Neutrophil (primary cell): ENCODE results near the gene LIPG.

Experiments used
- H3K27ac ChIP-seq: fragments of 200-600 bp; sonication (generic); 2 replicates; pipeline ENCODE4 v1.5.1; 2016; ENCODE audit warnings: mild to moderate bottlenecking, moderate library complexity
- H3K27me3 ChIP-seq: fragments of 200-600 bp; sonication (generic); 2 replicates; pipeline ENCODE4 v1.6.0; 2016; ENCODE audit warnings: mild to moderate bottlenecking
- H3K36me3 ChIP-seq: fragments of 200-600 bp; sonication (generic); 2 replicates; pipeline ENCODE4 v1.5.1; 2017
- H3K4me1 ChIP-seq, 2 experiments: fragments of 200-600 bp in 1 of 2; sonication (generic) in 1 of 2; 1 replicate in 1 of 2; 2 replicates in 1 of 2; pipeline versions ENCODE4 v1.5.1 to v1.6.1; 2013 to 2016; ENCODE audit warnings: low read depth in 1 of 2, low read length in 1 of 2, mild to moderate bottlenecking in 1 of 2, moderate library complexity in 1 of 2; ENCODE audit not compliant: control insufficient read depth in 1 of 2, insufficient read depth in 1 of 2
- H3K4me3 ChIP-seq, 2 experiments: fragments of 200-600 bp in 1 of 2; sonication (generic) in 1 of 2; 1 replicate in 1 of 2; 2 replicates in 1 of 2; pipeline ENCODE4 v1.5.1; 2013 to 2016; ENCODE audit warnings: low read depth in 1 of 2, low read length in 1 of 2, mild to moderate bottlenecking in 1 of 2, moderate library complexity in 1 of 2
- H3K9me3 ChIP-seq: fragments of 200-600 bp; sonication (generic); 2 replicates; pipeline ENCODE4 v1.5.1; 2016
- TF ChIP-seq, protein P1 (sequence below): fragments of 200-600 bp; sonication (generic); IDR thresholded peaks from 2 replicates; pipeline ENCODE4 v1.5.1; 2016; ENCODE audit warnings: antibody characterized with exemption

Gene LIPG

GRCh38 chr18:49590608-49591007, 28.8 kb downstream of the LIPG start:
- no peak overlapping the region for H3K27ac ChIP-seq
- no peaks in the 10 kb centered on the region for H3K27me3 ChIP-seq
- H3K36me3 ChIP-seq = no peaks in the 10 kb centered on the region
- H3K9me3 ChIP-seq = no peaks in the 10 kb centered on the region
- TF ChIP-seq, protein P1, sequence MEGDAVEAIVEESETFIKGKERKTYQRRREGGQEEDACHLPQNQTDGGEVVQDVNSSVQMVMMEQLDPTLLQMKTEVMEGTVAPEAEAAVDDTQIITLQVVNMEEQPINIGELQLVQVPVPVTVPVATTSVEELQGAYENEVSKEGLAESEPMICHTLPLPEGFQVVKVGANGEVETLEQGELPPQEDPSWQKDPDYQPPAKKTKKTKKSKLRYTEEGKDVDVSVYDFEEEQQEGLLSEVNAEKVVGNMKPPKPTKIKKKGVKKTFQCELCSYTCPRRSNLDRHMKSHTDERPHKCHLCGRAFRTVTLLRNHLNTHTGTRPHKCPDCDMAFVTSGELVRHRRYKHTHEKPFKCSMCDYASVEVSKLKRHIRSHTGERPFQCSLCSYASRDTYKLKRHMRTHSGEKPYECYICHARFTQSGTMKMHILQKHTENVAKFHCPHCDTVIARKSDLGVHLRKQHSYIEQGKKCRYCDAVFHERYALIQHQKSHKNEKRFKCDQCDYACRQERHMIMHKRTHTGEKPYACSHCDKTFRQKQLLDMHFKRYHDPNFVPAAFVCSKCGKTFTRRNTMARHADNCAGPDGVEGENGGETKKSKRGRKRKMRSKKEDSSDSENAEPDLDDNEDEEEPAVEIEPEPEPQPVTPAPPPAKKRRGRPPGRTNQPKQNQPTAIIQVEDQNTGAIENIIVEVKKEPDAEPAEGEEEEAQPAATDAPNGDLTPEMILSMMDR = no peak
- no peaks in the 10 kb centered on the region for H3K4me1 ChIP-seq
- no peak overlapping the region for H3K4me3 ChIP-seq

- Histone ChIP-seq H3K4me3 (no peak overlapping the region), H3K4me1 (no peaks in the 10 kb centered on the region), H3K9me3 (no peaks in the 10 kb centered on the region), H3K36me3 (no peaks in the 10 kb centered on the region), H3K27me3 (no peaks in the 10 kb centered on the region), H3K27ac (no peak overlapping the region)
- TF ChIP-seq, protein P1 = no peak
Observed at GRCh38 chr18:49591271-49591670, 29.4 kb downstream of the LIPG start.

DNA sequence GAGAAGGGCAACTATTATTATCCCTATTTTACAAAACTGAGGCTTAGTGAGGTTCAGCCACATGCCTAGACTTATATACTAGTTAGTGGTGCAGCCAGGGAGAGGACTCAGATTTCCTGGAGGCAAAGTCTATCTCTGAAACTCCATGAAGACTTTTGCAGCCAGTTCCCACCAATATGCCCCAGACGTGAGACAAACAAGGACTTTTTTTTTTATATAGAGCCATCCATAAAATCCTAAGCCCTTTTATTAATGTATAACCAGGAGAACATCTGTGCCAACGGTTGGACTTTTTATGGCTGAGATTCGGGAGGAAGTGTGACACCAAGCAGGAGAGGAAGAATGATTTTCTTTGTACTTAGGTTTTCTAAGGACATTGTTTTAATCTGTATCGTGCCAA, 29.9 kb downstream of the LIPG start:
- no peaks in the 10 kb centered on the region for H3K27me3 ChIP-seq
- H3K4me1 ChIP-seq = no peaks in the 10 kb centered on the region
- no peak overlapping the region for H3K4me3 ChIP-seq
- H3K27ac ChIP-seq = no peak overlapping the region
- TF ChIP-seq, protein P1 = no peak
- no peaks in the 10 kb centered on the region for H3K36me3 ChIP-seq
- no peaks in the 10 kb centered on the region for H3K9me3 ChIP-seq

DNA sequence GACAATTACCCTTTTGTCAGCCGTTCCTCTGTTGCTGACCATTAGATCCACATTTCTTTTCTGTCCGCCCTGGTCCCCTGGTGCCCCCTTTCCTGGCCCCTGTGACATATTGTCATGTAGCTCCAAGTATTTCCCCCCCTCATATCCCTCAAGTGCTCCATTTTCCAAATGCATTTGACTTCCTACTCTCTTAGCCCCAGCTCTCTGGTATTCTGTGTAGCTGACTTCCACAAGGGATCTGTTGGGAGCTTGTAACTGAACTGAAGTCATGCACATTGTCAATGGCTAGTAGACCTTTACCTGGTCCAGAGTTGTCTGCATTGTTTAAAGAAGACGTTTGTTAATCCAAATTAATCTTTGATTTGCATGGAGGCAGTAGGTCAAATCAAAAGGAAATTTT, 34.8 kb downstream of the LIPG start:
- TF ChIP-seq, protein P1 = no peak
- H3K27me3 ChIP-seq = no peaks in the 10 kb centered on the region
- no peak overlapping the region for H3K27ac ChIP-seq
- H3K4me3 ChIP-seq = no peak overlapping the region
- H3K4me1 ChIP-seq = no peaks in the 10 kb centered on the region
- H3K36me3 ChIP-seq = no peaks in the 10 kb centered on the region
- no peaks in the 10 kb centered on the region for H3K9me3 ChIP-seq

DNA sequence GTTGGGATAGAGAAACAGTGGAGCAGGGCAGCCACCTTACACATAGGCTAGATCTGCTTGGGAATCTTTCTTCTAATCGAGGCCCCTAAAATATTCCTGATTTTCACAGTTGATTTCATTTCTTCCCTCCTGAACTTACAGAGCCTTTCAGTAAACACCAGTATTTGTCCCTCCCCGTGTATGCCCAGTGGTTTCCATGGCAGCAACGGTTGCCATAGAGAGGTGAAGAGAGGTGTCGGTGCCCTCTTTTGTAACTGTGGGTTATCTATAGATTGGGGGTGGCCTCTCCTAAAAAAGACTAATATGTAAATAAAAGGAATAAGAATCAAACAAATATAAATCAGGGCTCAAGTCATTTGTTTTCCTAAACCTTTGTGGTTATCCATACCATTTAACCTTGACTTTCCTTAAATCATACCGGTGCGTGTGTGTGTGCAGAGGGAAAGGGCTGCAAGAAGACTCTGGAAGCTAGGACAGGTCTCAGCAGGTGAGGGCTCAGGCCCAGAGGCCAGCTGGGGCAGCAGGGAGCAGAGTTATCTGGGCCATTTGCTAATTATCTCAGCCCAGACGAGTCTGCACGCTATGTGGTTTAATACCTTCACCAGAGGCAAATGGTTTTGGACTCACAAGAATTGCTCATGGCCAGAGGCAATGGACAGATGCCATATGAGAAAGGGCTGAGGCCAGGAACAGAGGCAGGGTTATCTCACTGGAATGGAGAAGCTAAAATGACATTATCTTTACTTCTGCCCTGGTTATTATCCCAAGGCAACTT, 35.5 kb downstream of the LIPG start:
- no peak overlapping the region for H3K4me3 ChIP-seq
- H3K36me3 ChIP-seq = no peaks in the 10 kb centered on the region
- TF ChIP-seq, protein P1 = no peak
- no peaks in the 10 kb centered on the region for H3K9me3 ChIP-seq
- H3K4me1 ChIP-seq = no peaks in the 10 kb centered on the region
- no peak overlapping the region for H3K27ac ChIP-seq
- no peaks in the 10 kb centered on the region for H3K27me3 ChIP-seq
